PC-3 (cell line): ENCODE data around the gene SIDT2.

Experiments used
- CTCF ChIP-seq: fragments of 300-600 bp; sonication (generic); conservative IDR thresholded peaks from 2 replicates; pipeline ENCODE4 v1.5.1; 2017; ENCODE audit warnings: antibody characterized with exemption, low read depth, mild to moderate bottlenecking, low read length
- EZH2 ChIP-seq: fragments of 300-600 bp; sonication (generic); IDR thresholded peaks from one replicate; pipeline ENCODE4 v1.6.1; 2017; ENCODE audit warnings: antibody characterized with exemption, mild to moderate bottlenecking, low read length; ENCODE audit not compliant: unreplicated experiment
- EZH2phosphoT487 ChIP-seq: fragments of 300-600 bp; sonication (generic); IDR thresholded peaks from 2 replicates; pipeline ENCODE4 v1.6.1; 2018; ENCODE audit warnings: mild to moderate bottlenecking, antibody characterized with exemption, low read length, borderline replicate concordance

- TF ChIP-seq CTCF (no peak), EZH2 (no peak), EZH2phosphoT487 (no peak)
Observed at GRCh38 chr11:117195258-117195657, 16.7 kb downstream of the SIDT2 start.
